Activated CD8-positive, alpha-beta memory T cell treated with anti-CD3 and anti-CD28 coated beads for 4 hours (primary cell): ENCODE results near the gene B3GALNT2.
"Not testable (repeated sequence)": the region's sequence is repeated elsewhere in the genome, so short reads cannot be mapped to it uniquely, and the experiment has no call there.

Experiments used
- DNase-seq, 2 donors: peaks; one replicate each; pipeline ENCODE4 v3.0.0-alpha.2; 2020; ENCODE audit warnings: low read depth in 2 of 2

The B3GALNT2 gene

GRCh38 chr1:235503403-235504121 lies 690 bp downstream of the B3GALNT2 start:
- no peak for DNase-seq

- DNase-seq = no peak
Observed at GRCh38 chr1:235502601-235503402, 1.4 kb downstream of the B3GALNT2 start.

- no peak for DNase-seq
Observed at GRCh38 chr1:235500971-235501540, 3.2 kb downstream of the B3GALNT2 start.

- DNase-seq = no peak
Observed at GRCh38 chr1:235495551-235495950, 8.7 kb downstream of the B3GALNT2 start.

GRCh38 chr1:235495030-235495429 lies 9.2 kb downstream of the B3GALNT2 start:
- no peak for DNase-seq

- DNase-seq = no peak
Observed at GRCh38 chr1:235494531-235494930, 9.7 kb downstream of the B3GALNT2 start.

GRCh38 chr1:235491644-235492043 lies 12.6 kb downstream of the B3GALNT2 start:
- DNase-seq = no peak

- no peak for DNase-seq
Observed at GRCh38 chr1:235486321-235486720, 17.9 kb downstream of the B3GALNT2 start.

GRCh38 chr1:235485558-235485957 lies 18.7 kb downstream of the B3GALNT2 start:
- no peak for DNase-seq

- no peak for DNase-seq
Observed at GRCh38 chr1:235483090-235483489, 21.2 kb downstream of the B3GALNT2 start.

- DNase-seq = no peak
Observed at GRCh38 chr1:235473806-235474205, 30.4 kb downstream of the B3GALNT2 start.

GRCh38 chr1:235470741-235471439 lies 33.4 kb downstream of the B3GALNT2 start:
- DNase-seq = no peak

GRCh38 chr1:235469897-235470296 lies 34.4 kb downstream of the B3GALNT2 start:
- DNase-seq = not testable (repeated sequence)

GRCh38 chr1:235468970-235469369 lies 35.3 kb downstream of the B3GALNT2 start:
- DNase-seq = no peak

- no peak for DNase-seq
Observed at GRCh38 chr1:235468004-235468403, 36.2 kb downstream of the B3GALNT2 start.

- DNase-seq = no peak
Observed at GRCh38 chr1:235465066-235465465, 39.2 kb downstream of the B3GALNT2 start.

- not testable (repeated sequence) for DNase-seq
Observed at GRCh38 chr1:235462832-235463231, 41.4 kb downstream of the B3GALNT2 start.

GRCh38 chr1:235461954-235462353 lies 42.3 kb downstream of the B3GALNT2 start:
- no peak for DNase-seq

GRCh38 chr1:235460770-235461169 lies 43.5 kb downstream of the B3GALNT2 start:
- no peak for DNase-seq

- not testable (repeated sequence) for DNase-seq
Observed at GRCh38 chr1:235457856-235458255, 46.4 kb downstream of the B3GALNT2 start.

GRCh38 chr1:235455823-235456222 lies 48.4 kb downstream of the B3GALNT2 start:
- DNase-seq = no peak

- no peak for DNase-seq
Observed at GRCh38 chr1:235455097-235455496, 49.2 kb downstream of the B3GALNT2 start.
